Measurements from ENCODE around the gene ENGASE. TPM values are rescaled to one million over a fixed set of nuclear protein-coding genes. Genes with fewer than 3 reads are reported as not detected.

Gene ENGASE
- total RNA-seq, 4 donors from 2014 or later = 16.6 to 54.5 (median 26.3) TPM

DNA sequence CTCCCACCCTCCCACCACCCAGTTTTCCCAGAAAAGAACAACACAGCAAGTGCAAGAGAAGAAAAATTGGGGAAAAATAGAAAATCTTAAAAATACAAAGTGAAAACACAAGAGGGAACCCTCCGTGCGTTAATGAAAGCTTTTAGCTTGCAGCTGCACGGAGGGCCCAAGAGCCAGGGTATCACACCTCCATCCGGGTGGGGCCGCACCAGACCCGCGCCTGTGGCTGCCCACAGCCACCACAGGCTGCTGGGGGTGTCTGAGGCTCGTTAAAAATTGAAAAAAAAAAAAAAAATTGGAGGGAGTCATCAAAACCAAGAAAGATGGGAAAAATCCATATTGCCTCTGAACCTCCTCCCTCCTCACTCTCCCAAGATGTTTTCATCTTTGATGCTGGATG lies 18.6 kb downstream of the ENGASE start:
- no peak for DNase-seq (ENCODE audit: low spot score in 2 of 2)
- WGBS, 2 donors = 25 to 35% methylated on average over 8 of the region's 8 CpGs

DNA sequence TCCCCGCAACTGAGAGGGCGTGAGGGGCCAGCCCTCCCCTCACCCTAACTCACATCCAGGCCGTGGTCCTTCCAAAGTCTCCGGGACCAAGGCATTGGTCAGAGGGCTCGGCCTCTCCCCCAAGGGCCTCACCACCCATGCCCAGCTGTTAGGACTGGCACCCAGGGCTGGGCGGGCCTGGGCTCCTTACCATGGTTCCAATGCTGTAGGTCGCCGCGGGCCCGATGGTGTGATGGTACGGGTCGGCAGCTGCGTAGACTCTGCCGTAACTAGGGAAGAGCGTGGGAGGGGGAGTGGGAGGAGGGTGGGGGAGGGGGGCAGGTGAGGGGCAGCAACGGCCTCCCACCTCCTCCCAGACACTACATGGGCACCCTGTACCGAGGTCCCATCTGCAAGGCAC lies 19.6 kb downstream of the ENGASE start:
- intact Hi-C loops (cut with DNase I; ENCODE audit: low total_unique reads) = no loop called here
- no peak overlapping the region for H3K4me3 ChIP-seq (ENCODE audit: low read depth, poor library complexity, severe bottlenecking)
- DNase-seq (ENCODE audit: low spot score in 2 of 2) = no peak
- no peak for TF ChIP-seq POLR2A (IDR thresholded peaks at IDR 0.05)
- TF ChIP-seq, protein P1, sequence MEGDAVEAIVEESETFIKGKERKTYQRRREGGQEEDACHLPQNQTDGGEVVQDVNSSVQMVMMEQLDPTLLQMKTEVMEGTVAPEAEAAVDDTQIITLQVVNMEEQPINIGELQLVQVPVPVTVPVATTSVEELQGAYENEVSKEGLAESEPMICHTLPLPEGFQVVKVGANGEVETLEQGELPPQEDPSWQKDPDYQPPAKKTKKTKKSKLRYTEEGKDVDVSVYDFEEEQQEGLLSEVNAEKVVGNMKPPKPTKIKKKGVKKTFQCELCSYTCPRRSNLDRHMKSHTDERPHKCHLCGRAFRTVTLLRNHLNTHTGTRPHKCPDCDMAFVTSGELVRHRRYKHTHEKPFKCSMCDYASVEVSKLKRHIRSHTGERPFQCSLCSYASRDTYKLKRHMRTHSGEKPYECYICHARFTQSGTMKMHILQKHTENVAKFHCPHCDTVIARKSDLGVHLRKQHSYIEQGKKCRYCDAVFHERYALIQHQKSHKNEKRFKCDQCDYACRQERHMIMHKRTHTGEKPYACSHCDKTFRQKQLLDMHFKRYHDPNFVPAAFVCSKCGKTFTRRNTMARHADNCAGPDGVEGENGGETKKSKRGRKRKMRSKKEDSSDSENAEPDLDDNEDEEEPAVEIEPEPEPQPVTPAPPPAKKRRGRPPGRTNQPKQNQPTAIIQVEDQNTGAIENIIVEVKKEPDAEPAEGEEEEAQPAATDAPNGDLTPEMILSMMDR (IDR thresholded peaks at IDR 0.05) = no peak
- 75 to 82% methylated on average over 17 of the region's 17 CpGs for WGBS, 2 donors

More for the DNA sequence above, 18.6 kb downstream of the ENGASE start:
- TF ChIP-seq, protein P1 (IDR thresholded peaks at IDR 0.05) = no peak
- TF ChIP-seq POLR2A (IDR thresholded peaks at IDR 0.05) = no peak
- no peak overlapping the region for H3K4me3 ChIP-seq (ENCODE audit: low read depth, poor library complexity, severe bottlenecking)
- intact Hi-C loops (cut with DNase I; ENCODE audit: low total_unique reads) = no loop called here

DNA sequence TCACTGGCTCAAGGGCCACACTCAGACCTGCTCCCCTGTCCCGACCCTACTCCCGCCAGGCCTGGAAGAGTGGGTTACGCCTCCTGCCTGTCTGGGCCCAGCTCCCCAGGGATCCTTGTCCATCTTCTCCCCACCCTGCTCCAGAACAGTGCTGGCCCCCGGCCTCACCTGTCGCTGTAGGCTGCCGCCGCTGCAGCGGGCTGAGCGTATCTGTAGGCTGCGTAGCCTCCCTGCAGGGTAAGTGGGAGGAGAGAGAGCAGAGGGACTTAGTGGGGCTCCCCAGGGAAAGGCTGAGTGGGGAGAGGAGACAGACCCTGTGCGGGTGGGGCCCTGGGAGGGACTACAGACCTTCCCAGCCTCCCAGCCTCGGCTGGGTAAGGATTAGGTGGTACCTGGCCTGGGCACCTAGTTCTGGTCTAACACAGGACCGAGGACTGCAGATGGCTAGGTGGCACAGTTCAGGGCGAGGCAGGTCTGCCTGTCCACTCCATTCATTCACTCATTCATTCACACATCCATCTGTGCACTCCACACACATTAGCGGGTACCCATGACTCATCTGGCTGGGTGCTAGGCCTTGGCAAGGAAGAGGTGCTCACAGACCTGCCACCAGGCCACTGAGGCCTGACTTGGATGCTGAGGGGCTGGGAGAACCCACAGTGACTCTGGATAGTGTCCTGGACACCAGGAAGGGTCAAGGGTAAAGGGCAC lies 20.9 kb downstream of the ENGASE start:
- DNase-seq (ENCODE audit: low spot score in 2 of 2) = no peak
- intact Hi-C loops (cut with DNase I; ENCODE audit: low total_unique reads) = no loop called here
- TF ChIP-seq, protein P1 (IDR thresholded peaks at IDR 0.05) = no peak
- no peak for TF ChIP-seq POLR2A (IDR thresholded peaks at IDR 0.05)
- H3K4me3 ChIP-seq (ENCODE audit: low read depth, poor library complexity, severe bottlenecking) = no peak overlapping the region
- WGBS, 2 donors = 68 to 83% methylated on average over 15 of the region's 15 CpGs

DNA sequence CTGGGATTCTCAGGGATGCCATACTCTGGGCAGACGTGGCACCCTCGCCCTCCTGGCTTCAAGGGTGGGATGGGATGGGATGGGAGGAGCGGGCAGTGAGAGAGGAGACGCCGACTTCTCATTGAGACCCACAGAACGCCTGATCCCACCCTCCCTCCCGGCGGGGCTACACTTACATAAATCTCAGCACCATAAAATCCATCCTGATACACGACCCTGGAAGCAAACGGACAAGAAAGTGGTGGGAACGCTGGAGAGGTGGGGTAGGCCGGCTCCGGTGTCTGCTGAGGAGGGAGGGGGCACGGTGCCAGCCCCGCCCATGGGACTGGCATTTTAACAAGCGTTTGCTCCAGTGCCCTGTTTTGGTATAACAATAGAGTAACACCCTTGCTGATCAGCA lies 21.9 kb downstream of the ENGASE start:
- no peak overlapping the region for H3K4me3 ChIP-seq (ENCODE audit: low read depth, poor library complexity, severe bottlenecking)
- DNase-seq (ENCODE audit: low spot score in 2 of 2) = no peak
- WGBS, 2 donors = 33 to 47% methylated on average over 16 of the region's 16 CpGs
- intact Hi-C loops (cut with DNase I; ENCODE audit: low total_unique reads) = no loop called here
- no peak for TF ChIP-seq POLR2A (IDR thresholded peaks at IDR 0.05)
- TF ChIP-seq, protein P1 (IDR thresholded peaks at IDR 0.05) = no peak

DNA sequence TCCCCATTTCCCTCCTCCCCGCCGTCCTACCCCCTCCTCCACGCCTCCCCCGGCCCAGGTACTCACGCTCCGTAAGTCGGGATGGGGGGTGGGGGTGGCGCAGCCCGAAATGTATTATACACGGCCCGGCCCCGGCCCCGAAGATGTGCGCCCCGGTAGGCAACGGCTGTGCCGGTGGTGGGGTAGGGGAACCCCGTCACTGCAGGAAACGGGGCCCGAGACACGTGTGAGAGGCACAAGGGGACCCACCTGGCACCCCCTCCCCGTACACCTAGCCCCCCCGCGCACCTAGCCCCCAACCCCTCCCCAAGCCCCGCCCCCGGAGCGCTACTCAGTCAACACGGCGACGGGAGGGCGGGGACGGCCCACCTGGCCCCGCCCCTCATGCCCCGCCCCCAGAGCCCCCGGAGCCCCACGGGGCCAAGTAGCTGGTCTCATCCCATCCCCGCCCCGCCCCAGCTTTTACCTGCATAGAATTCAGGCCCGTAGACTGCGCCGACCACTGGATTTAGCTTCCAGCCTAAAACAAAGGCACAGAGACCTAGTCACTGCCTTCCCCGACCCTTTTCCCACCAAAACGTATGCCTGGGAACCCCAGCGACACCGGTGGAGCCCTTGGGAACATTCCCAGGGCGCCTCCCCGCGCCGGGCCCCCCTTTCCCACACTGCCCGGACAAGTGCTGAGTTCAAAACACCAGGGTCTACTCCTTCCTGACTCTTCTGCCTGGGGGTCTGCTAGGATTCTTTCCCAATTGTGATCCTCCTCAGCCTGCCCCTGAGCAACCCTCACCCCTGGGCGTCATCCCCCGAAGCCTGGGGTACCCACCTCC lies 22.8 kb downstream of the ENGASE start:
- DNase-seq (ENCODE audit: low spot score in 2 of 2) = no peak
- intact Hi-C loops (cut with DNase I; ENCODE audit: low total_unique reads) = no loop called here
- WGBS, 2 donors = 8 to 17% methylated on average over 28 to 40 of the region's 52 CpGs
- no peak overlapping the region for H3K4me3 ChIP-seq (ENCODE audit: low read depth, poor library complexity, severe bottlenecking)
- TF ChIP-seq POLR2A (IDR thresholded peaks at IDR 0.05) = no peak
- TF ChIP-seq, protein P1 (IDR thresholded peaks at IDR 0.05) = no peak

All from lower leg skin (tissue), 4 donors.